ENCODE data around the gene THUMPD3. TPM values are rescaled to one million over a fixed set of nuclear protein-coding genes. Genes with fewer than 3 reads are reported as not detected.
A peak's percentile ranks its signal among the peaks of the same experiment; 100 is the strongest.

Gene THUMPD3
- total and polyA plus RNA-seq, 2 of the 13 experiments (the other 11 are each of a cell fraction or from before 2014, with no cell fraction given), result 31.2 to 44.1 TPM

GRCh38 chr3:9361691-9362388 is 1.0 kb upstream of the THUMPD3 start:
- BruUV-seq (replicated peaks), result no TSS peak

More at GRCh38 chr3:9361691-9362388, 1.0 kb upstream of the THUMPD3 start:
- DNase-seq (ENCODE audit: low spot score) (no peak), FAIRE-seq (peak; percentile 43), ATAC-seq (no peak)
- peaks cover 18% of the 10 kb centered on the region for H3K79me2 ChIP-seq (ENCODE audit: insufficient read depth, low read length)
- ChIA-PET CTCF (ENCODE audit: low intra/inter-chr PET ratio, low total read pairs) (interaction anchor here (1.2 kb wide), 1 partner anchor 8 kb away, joined by 3 read pairs; no protein-coding TSS in a partner anchor), POLR2A (interaction anchor here (0.6 to 3.7 kb wide), 12 partner anchors 9 to 865 kb away, joined by 3 to 112 read pairs (median 11); partner anchors contain the start of gene SETD5)
- no peaks in the 10 kb centered on the region for H4K20me1 ChIP-seq (ENCODE audit: insufficient read depth, low read length)
- peak overlapping the region; percentile 81 for H3K4me2 ChIP-seq (ENCODE audit: low read depth, low read length)
- no peaks in the 10 kb centered on the region for H3K9me3 ChIP-seq (ENCODE audit: low read length)
- TF ChIP-seq ELK4 (CRISPR knock-in tag; IDR thresholded peaks at IDR 0.05; ENCODE audit: borderline replicate concordance), result no peak
- TF ChIP-seq ELF3 (CRISPR knock-in tag; IDR thresholded peaks at IDR 0.05), result no peak
- TF ChIP-seq ZKSCAN1 (IDR thresholded peaks at IDR 0.05; ENCODE audit: low read length), result no peak
- TF ChIP-seq ZBTB37 (CRISPR knock-in tag; IDR thresholded peaks at IDR 0.05), result no peak
- 0 out of 4 replicates have a peak, but pooled peaks of 1 of the 2 experiments have one; percentile 20 for TF ChIP-seq POLR2A (IDR thresholded peaks at IDR 0.05; ENCODE audit: insufficient read depth in 1 of 2, low read depth in 2 of 2, low read length in 2 of 2)
- no peak for TF ChIP-seq ZNF792 (CRISPR knock-in tag; IDR thresholded peaks at IDR 0.05)
- peak overlapping the region; percentile 98 for H3K27ac ChIP-seq (ENCODE audit: extremely low read length, insufficient read depth, low read length)
- peaks cover 2 to 18% of the 10 kb centered on the region in 2 experiments; a peak in 3 of 5 replicates for H3K36me3 ChIP-seq (replicated peaks in 1 of 2; ENCODE audit: control insufficient read depth in 1 of 2, insufficient read depth in 2 of 2, low read length in 2 of 2)
- peak overlapping the region in 2 of 3 experiments; percentile 58 to 76; a peak in 4 of 6 replicates for H3K4me3 ChIP-seq (replicated peaks in 1 of 3; ENCODE audit: insufficient read depth in 1 of 3, low read depth in 2 of 3, low read length in 3 of 3)
- intact Hi-C loops (cut with micrococcal nuclease; ENCODE audit: unreplicated experiment) (no loop called here), in situ Hi-C loops (cut with HindIII; ENCODE audit: extremely low pct_ligation_motif_present, low pct_unique_long_range_greater_than_20kb) (no loop called here)
- 92% methylated on average over 4 of the region's 5 CpGs for WGBS (ENCODE audit: low lambda C conversion rate)
- no peaks in the 10 kb centered on the region for H3K27me3 ChIP-seq (ENCODE audit: control insufficient read depth in 1 of 2, insufficient read depth in 2 of 2, low read length in 2 of 2)
- H3K4me1 ChIP-seq (ENCODE audit: insufficient read depth, low read length), result peaks cover 36% of the 10 kb centered on the region
- H2AFZ ChIP-seq (ENCODE audit: low read length), result no peak overlapping the region
- peak overlapping the region; percentile 95 for H3K9ac ChIP-seq (ENCODE audit: insufficient read depth, low read depth, low read length)

Data from HepG2 (cell line).